Measurements from ENCODE around the gene AKT3.

Gene AKT3

DNA sequence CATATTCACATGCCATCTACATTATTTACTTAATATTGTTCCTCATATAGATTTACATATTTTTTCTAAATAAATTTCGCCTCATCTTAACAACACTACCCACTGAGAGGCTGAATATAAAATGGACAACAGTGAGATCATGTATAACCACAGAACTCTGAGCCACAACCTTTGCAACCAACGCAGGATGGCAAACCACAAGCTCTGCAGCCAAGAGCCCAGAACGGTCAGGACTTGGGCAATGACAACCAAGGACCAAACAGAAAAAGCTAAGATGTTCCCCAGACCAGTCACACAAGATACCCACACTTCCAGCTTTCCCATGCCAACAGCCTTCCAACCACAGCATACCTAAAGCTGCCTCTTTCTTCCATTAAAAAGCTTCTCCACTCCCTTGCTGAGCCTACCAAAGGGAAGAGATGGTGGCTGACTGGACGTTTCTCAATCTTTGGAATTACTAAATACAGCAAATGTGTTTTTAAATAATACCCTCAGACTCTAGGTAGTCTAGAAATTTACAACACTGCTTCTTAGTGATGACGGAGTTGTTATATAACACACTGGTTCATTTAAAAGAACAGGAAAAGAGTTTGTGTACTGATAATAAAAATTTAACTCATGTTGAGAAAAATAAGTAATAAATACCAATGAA is 117.9 kb downstream of the AKT3 start:
- DNase-seq (ENCODE audit: low read depth), result no peak

DNA sequence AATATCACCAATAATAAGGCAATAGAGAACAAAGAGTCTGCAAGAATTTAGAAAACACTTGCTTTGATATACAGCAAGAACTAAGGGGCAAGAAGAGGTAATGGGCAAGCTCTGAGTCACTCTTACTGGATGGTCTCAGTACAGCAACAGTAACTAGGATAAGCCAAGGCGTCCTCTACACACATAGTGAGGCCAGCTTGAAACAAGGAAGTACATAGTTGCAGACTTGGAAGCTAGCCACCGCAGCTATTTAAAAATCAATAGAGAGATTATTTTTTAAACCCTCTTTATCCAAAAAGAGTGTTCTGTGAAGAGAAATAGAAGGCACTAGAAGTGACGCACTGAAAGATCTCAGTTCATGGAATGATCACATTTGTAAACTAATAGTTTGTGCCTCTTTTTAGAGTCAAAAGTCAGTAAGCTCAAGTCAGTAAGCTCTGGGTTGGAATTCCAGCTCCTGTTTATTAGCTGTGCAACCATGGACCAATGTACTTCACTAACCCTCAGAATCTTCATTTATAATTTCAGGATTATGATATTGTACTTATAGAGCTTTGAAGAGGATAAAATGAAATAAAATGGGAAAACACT is 118.6 kb downstream of the AKT3 start:
- no peak for DNase-seq (ENCODE audit: low read depth)

GRCh38 chr1:243730487-243731150 is 119.4 kb downstream of the AKT3 start:
- DNase-seq (ENCODE audit: low read depth), result no peak

DNA sequence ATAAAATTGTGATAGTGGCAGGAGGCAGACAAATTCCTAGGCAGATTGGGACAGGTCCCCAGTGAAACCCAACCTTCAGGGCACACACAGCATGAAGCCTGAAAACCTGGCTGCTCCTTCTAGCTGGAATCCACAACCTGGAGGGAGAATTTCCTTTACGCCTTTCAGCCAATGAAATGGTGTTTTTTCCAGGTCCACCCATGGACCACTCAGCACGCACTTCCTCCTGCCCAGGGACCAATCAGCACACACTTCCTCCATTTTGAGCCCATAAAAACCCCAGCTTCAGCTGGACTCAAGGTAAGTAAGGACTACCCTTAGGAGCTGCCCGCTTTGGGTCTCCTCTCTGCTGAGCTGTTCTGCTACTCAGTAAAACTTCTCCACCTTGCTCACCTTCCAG is 120.1 kb downstream of the AKT3 start:
- DNase-seq (ENCODE audit: low read depth), result no peak

DNA sequence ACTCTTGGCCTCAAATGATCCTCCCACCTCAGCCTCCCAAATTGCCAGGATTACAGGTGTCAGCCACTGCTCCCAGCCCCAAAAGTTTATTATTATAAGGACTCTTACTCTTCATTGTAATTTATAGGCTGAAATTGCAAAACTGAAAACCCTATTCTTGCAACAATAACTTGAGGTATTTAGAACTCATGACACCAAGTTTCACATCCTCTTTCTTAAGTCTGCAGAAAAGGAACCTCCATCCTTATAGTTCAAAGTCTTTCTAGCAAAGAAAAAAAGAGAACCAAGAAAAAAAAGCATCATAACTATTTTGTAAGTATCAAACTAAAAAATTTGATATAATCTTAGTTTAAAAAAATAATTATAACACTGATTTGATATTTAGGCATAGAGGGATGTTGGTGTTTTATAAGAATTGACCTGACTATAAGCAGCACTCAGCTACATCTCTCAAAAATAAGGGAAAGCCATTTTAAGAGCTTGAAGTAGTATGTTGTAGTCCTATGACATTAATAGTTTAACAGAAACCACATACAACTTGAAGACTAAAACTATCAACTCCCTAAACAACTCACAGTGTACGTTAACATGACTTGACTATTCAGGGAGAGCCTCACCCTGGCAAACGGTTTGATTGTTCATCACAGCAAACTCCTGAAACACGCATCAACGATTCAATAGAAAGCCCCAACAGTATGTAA is 122.4 kb downstream of the AKT3 start:
- no peak for DNase-seq (ENCODE audit: low read depth)

GRCh38 chr1:243726806-243727502 is 123.1 kb downstream of the AKT3 start:
- DNase-seq (ENCODE audit: low read depth), result no peak

DNA sequence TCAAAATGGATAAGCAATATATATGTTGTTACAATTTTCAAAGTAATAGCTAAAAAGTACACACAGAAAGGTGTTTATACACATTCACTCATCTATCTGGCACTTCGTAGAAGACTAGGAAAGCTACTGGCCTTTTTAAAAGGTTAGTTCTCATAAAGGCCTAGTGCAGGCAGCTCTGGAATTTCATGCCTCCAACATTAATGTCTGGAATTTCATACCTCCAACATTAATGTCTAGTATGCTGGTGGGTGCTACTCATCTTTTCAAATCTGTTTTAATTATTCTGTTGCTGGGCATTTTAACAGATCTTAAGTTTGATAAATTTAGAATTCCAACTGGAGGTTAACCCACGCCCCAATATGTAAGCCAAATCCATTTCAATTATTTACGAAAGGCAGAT is 124.2 kb downstream of the AKT3 start:
- no peak for DNase-seq (ENCODE audit: low read depth)

GRCh38 chr1:243725075-243725474 is 125.0 kb downstream of the AKT3 start:
- DNase-seq (ENCODE audit: low read depth), result no peak

DNA sequence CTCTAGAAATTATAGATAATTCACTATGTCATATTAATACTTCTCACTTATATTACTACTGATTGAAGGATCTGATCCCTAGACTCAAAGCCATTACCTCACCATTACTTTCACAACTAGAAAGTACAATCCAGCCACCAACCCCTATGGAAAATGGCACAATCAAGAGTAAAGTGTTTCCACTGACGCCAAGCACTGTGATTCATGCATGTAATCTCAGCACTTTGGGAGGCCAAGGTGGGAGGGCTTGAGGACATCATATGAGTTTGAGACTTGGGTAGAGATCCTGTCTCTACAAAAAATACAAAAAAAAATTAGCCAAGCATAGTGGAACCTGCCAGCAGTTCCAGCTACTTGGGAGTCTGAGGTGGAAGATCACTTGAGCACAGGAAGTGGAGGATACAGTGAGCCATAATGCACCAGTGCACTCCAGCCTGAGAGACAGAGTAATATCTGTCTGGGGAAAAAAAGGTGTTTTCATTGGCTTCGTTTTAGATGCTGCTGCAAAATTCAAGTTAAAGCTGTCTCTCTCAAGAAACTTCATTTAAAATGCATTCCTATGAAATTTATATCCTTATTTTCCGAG is 126.5 kb downstream of the AKT3 start:
- DNase-seq (ENCODE audit: low read depth), result no peak

DNA sequence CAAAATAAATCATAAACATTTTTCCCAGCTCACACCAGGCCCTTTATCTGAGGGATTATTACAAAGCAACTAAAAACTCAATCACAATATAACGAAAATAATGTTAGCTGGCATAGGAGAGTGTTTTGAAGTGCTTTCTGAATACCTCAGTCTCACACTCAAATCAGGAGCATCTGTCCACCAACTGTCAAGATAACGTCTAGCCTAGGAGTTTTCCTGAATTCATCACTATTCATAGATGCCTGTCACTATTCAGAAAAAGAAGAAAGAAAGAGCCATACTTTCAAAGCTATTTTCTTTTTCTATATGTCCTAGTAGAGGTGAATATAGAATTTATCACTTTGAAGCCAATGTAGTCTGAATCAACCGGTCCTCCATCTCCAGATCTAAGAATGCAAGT is 127.0 kb downstream of the AKT3 start:
- DNase-seq (ENCODE audit: low read depth), result no peak

- DNase-seq (ENCODE audit: low read depth), result no peak
Observed at GRCh38 chr1:243719476-243719875, 130.6 kb downstream of the AKT3 start.

- peak; percentile 84 for DNase-seq (ENCODE audit: low read depth)
Observed at GRCh38 chr1:243718893-243719292, 131.2 kb downstream of the AKT3 start.

DNA sequence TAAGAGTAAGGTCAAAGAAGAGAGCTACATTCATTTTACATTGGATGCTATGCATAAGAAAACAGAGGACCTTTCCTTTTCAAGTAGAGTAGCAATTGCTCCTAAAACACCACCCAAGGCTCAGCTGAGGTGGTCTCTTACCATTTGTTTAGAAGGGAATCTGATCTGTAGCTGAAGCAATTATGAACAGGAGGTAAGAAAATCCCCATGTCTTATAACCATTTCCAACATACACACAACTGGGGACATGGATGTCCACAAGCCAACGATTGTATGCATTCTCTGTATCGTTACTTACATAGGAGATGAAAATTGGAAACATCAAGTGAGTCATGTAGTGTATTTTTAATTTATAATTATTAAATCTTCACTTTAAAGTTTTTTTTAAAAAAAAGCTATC is 132.0 kb downstream of the AKT3 start:
- DNase-seq (ENCODE audit: low read depth), result no peak

- no peak for DNase-seq (ENCODE audit: low read depth)
Observed at GRCh38 chr1:243716906-243717305, 133.1 kb downstream of the AKT3 start.

DNA sequence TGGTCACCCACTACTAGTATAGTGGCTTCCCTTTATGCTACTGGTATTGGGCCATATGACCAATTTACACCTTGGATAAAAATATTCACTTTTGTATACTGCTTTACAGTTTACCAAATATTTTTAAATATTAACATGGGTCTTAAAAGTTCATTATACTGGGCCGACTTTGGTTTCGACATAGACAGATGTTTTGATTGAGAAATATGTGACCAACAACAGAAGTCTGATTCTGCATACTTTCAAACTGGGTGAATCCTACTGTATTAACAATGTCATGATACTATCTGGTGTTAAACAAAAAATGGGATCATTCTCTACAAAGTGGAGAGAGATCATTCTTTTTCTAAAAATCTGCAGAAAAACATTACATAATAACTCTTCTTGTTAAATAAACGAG is 134.8 kb downstream of the AKT3 start:
- no peak for DNase-seq (ENCODE audit: low read depth)

DNA sequence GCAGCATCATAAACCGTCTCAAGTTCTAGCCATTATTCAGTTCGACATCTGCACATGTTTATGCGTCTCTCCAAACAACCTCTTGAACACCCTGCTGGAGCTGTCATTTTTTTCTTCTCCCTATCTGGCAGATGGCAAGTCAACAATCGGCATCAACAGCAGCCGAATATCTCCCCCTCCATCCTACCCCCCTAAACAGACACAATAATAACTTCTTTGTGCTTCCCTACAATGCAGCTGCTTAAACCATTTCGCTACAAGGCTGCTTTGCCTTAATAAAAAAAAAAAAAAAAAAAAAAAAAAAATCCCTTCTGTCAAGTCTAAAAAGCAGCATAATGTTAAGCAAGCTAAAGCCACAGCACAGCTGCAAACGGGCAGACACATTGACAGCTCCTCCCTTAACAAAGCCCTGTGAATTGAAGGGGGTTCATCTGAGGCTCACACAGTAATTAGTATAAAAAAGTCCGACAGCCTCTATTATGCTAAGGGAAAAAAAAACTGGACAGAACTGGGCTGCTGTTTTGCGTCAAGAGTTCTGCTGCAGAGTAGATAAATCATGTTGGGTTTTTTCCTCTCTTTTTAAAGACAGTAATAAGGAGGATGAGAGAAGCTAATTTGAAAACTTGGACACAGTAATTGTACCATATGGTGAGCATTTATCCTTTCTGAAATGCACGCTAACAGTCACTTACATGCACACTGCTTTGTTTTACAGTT is 136.4 kb downstream of the AKT3 start:
- DNase-seq (ENCODE audit: low read depth), result no peak

DNA sequence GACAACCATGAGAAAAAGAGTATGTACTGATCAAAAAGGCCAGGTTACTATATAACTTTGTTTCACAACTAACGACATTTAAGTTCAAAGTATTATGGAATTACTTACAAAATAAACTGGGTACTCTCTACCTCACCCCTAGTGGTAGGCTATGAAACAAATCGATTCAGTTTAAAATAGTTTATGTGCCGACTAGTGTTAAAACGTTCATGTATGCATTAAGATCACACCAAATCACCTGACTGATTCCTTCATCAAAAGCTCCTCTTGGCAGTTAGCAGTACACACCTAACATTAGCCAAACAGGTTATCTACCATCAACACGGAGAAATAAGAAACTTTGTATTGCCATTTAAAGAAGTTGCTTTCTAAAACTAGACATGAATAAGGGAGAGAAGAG is 137.1 kb downstream of the AKT3 start:
- no peak for DNase-seq (ENCODE audit: low read depth)

GRCh38 chr1:243712242-243712641 is 137.8 kb downstream of the AKT3 start:
- DNase-seq (ENCODE audit: low read depth), result no peak

- no peak for DNase-seq (ENCODE audit: low read depth)
Observed at GRCh38 chr1:243710467-243710866, 139.6 kb downstream of the AKT3 start.

GRCh38 chr1:243708210-243708609 is 141.8 kb downstream of the AKT3 start:
- DNase-seq (ENCODE audit: low read depth), result no peak

GRCh38 chr1:243706563-243706962 is 143.5 kb downstream of the AKT3 start:
- DNase-seq (ENCODE audit: low read depth), result no peak

Data from HS-27A (cell line).